HCT116 (cell line): ENCODE results near the gene KLHL15.

Experiments
- CEBPB ChIP-seq: IDR thresholded peaks from 2 replicates; pipeline ENCODE4 v1.6.1; 2012; ENCODE audit warnings: low read depth
- CTCF ChIP-seq, 3 experiments: fragments of 200-600 bp in 1 of 3; sonication (generic) in 1 of 3; IDR thresholded peaks in 2 of 3; conservative IDR thresholded peaks in 1 of 3; 2 replicates each; pipeline ENCODE4 v1.5.1; 2012 to 2017; ENCODE audit warnings: low read depth in 2 of 3, low read length in 2 of 3, antibody characterized with exemption in 1 of 3, borderline replicate concordance in 1 of 3, control low read depth in 1 of 3, mild to moderate bottlenecking in 1 of 3, mixed read lengths in 1 of 3, mixed run types in 1 of 3, moderate library complexity in 1 of 3; ENCODE audit not compliant: insufficient read depth in 1 of 3

- TF ChIP-seq CEBPB (no peak), CTCF (IDR thresholded peaks at IDR 0.05 in 2 of 3, conservative IDR thresholded peaks at IDR 0.05 in 1 of 3; ENCODE audit: borderline replicate concordance in 1 of 3, insufficient read depth in 1 of 3, low read depth in 2 of 3, low read length in 2 of 3) (no peak)
Observed at GRCh38 chrX:24034485-24034884, 7.5 kb upstream of the KLHL15 start.
